ENCODE results near the gene RBM15. TPM values are rescaled to one million over a fixed set of nuclear protein-coding genes. Genes with fewer than 3 reads are reported as not detected.

Gene RBM15
- total RNA-seq, 1 experiment from 2014 or later: 32.1 TPM

DNA sequence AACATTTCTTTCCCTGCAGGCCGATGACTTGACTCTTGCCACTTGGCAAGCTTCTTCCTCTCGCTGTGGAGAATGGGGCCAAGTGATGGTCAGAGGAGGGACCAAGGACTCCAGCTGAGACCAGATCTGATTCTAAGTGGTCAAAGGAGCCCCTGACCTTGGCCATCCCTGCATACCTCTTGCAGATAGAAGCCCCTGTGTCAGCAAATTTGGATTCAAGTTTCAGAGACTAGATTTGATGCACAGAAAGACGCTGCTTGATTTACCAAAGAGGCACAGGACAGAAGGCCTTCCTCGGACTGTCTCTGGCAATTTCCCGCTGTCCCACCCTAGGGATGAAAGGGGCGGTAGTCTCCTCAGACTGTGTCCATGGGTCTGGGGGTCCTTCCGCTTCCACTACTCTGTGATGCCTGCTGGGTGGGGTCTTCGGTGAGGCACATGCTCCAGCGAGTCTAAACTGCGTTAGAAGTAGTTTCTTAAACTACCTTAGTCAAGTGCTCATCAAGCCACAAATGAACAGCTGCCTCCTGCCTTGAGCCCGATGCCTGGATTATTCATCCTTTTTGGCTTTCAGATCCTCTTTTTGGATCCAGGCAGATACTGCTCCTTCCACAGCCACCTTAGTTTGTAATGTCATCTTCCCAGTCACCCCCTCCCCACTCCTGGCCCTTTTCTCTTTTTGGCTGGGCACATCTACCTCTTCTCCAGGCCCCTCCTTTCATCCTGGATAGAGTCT is 31.8 kb upstream of the RBM15 start:
- intact Hi-C loops (cut with micrococcal nuclease; ENCODE audit: unreplicated experiment): no loop called here
- no peak for ATAC-seq
- Histone ChIP-seq H3K4me3 (ENCODE audit: low read depth in 2 of 2, low read length in 2 of 2) (no peak overlapping the region), H3K27me3 (ENCODE audit: control insufficient read depth, insufficient read depth, low read length) (no peaks in the 10 kb centered on the region), H3K4me1 (ENCODE audit: control insufficient read depth, insufficient read depth, low read length) (no peaks in the 10 kb centered on the region), H3K36me3 (ENCODE audit: control insufficient read depth, insufficient read depth, low read length) (no peaks in the 10 kb centered on the region), H3K27ac (ENCODE audit: low read length) (no peak overlapping the region), H3K9me3 (ENCODE audit: control insufficient read depth, insufficient read depth, low read depth, low read length) (no peaks in the 10 kb centered on the region)
- in situ Hi-C loops (cut with HindIII; ENCODE audit: low pct_unique_long_range_greater_than_20kb, low sequenced_read_pairs): no loop called here
- ChIA-PET CTCF (no interaction called here), POLR2A (no interaction called here)
- no TSS peak for BruUV-seq (replicated peaks)
- no peak for DNase-seq (ENCODE audit: low read depth, low spot score)
- TF ChIP-seq, protein P1, sequence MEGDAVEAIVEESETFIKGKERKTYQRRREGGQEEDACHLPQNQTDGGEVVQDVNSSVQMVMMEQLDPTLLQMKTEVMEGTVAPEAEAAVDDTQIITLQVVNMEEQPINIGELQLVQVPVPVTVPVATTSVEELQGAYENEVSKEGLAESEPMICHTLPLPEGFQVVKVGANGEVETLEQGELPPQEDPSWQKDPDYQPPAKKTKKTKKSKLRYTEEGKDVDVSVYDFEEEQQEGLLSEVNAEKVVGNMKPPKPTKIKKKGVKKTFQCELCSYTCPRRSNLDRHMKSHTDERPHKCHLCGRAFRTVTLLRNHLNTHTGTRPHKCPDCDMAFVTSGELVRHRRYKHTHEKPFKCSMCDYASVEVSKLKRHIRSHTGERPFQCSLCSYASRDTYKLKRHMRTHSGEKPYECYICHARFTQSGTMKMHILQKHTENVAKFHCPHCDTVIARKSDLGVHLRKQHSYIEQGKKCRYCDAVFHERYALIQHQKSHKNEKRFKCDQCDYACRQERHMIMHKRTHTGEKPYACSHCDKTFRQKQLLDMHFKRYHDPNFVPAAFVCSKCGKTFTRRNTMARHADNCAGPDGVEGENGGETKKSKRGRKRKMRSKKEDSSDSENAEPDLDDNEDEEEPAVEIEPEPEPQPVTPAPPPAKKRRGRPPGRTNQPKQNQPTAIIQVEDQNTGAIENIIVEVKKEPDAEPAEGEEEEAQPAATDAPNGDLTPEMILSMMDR (IDR thresholded peaks at IDR 0.05): no peak
- no peak for TF ChIP-seq SIN3A (IDR thresholded peaks at IDR 0.05; ENCODE audit: borderline replicate concordance, insufficient read depth, low read depth, low read length)
- no peak for TF ChIP-seq TCF7L2 (IDR thresholded peaks at IDR 0.05; ENCODE audit: low read depth, low read length)
- TF ChIP-seq, protein P2, sequence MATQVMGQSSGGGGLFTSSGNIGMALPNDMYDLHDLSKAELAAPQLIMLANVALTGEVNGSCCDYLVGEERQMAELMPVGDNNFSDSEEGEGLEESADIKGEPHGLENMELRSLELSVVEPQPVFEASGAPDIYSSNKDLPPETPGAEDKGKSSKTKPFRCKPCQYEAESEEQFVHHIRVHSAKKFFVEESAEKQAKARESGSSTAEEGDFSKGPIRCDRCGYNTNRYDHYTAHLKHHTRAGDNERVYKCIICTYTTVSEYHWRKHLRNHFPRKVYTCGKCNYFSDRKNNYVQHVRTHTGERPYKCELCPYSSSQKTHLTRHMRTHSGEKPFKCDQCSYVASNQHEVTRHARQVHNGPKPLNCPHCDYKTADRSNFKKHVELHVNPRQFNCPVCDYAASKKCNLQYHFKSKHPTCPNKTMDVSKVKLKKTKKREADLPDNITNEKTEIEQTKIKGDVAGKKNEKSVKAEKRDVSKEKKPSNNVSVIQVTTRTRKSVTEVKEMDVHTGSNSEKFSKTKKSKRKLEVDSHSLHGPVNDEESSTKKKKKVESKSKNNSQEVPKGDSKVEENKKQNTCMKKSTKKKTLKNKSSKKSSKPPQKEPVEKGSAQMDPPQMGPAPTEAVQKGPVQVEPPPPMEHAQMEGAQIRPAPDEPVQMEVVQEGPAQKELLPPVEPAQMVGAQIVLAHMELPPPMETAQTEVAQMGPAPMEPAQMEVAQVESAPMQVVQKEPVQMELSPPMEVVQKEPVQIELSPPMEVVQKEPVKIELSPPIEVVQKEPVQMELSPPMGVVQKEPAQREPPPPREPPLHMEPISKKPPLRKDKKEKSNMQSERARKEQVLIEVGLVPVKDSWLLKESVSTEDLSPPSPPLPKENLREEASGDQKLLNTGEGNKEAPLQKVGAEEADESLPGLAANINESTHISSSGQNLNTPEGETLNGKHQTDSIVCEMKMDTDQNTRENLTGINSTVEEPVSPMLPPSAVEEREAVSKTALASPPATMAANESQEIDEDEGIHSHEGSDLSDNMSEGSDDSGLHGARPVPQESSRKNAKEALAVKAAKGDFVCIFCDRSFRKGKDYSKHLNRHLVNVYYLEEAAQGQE (IDR thresholded peaks at IDR 0.05; ENCODE audit: insufficient read depth in 1 of 2, low read depth in 2 of 2, low read length in 1 of 2): no peak
- TF ChIP-seq POLR2AphosphoS5 (IDR thresholded peaks at IDR 0.05; ENCODE audit: low read depth, low read length): no peak

DNA sequence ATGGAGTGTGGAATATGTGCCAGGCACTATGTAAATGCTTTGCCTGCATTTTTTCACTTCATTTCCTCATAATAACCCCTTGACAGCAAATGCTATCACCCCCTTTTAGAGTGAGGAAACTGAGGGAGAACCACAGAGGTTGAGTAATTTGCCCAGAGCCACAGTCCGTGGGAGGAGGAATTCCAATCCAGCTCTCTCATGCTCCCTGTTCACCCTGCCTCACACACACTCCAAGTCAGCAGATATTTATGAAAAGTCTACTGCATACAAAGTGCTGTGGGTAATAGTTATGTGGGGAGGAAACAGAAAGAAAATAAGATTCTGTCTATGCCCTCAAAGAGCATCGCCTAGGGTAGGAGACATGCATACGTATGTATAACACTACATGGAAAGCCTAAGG is 30.9 kb upstream of the RBM15 start:
- TF ChIP-seq, protein P1 (IDR thresholded peaks at IDR 0.05): no peak
- TF ChIP-seq, protein P2 (IDR thresholded peaks at IDR 0.05; ENCODE audit: insufficient read depth in 1 of 2, low read depth in 2 of 2, low read length in 1 of 2): no peak
- TF ChIP-seq SIN3A (IDR thresholded peaks at IDR 0.05; ENCODE audit: borderline replicate concordance, insufficient read depth, low read depth, low read length): no peak
- TF ChIP-seq TCF7L2 (IDR thresholded peaks at IDR 0.05; ENCODE audit: low read depth, low read length): no peak
- TF ChIP-seq POLR2AphosphoS5 (IDR thresholded peaks at IDR 0.05; ENCODE audit: low read depth, low read length): no peak
- Histone ChIP-seq H3K4me3 (ENCODE audit: low read depth in 2 of 2, low read length in 2 of 2) (no peak overlapping the region), H3K27ac (ENCODE audit: low read length) (no peak overlapping the region), H3K4me1 (ENCODE audit: control insufficient read depth, insufficient read depth, low read length) (no peaks in the 10 kb centered on the region), H3K9me3 (ENCODE audit: control insufficient read depth, insufficient read depth, low read depth, low read length) (no peaks in the 10 kb centered on the region), H3K27me3 (ENCODE audit: control insufficient read depth, insufficient read depth, low read length) (no peaks in the 10 kb centered on the region), H3K36me3 (ENCODE audit: control insufficient read depth, insufficient read depth, low read length) (no peaks in the 10 kb centered on the region)
- POLR2A ChIA-PET: no interaction called here
- no TSS peak for BruUV-seq (replicated peaks)
- CTCF ChIA-PET: no interaction called here
- intact Hi-C loops (cut with micrococcal nuclease; ENCODE audit: unreplicated experiment): no loop called here
- ATAC-seq: no peak
- in situ Hi-C loops (cut with HindIII; ENCODE audit: low pct_unique_long_range_greater_than_20kb, low sequenced_read_pairs): no loop called here
- no peak for DNase-seq (ENCODE audit: low read depth, low spot score)
